Mesangial cell (primary cell): ENCODE measurements around the gene HEATR1. TPM values are rescaled to one million over a fixed set of nuclear protein-coding genes. Genes with fewer than 3 reads are reported as not detected.

Experiments used
- total RNA-seq: library from RNA; depleted of rRNA; stranded (reverse); fragments of >200 nt; gene quantifications from 2 replicates; pipeline ENCODE4 v1.2.3, GENCODE V29; 2015

Gene HEATR1, protein sequence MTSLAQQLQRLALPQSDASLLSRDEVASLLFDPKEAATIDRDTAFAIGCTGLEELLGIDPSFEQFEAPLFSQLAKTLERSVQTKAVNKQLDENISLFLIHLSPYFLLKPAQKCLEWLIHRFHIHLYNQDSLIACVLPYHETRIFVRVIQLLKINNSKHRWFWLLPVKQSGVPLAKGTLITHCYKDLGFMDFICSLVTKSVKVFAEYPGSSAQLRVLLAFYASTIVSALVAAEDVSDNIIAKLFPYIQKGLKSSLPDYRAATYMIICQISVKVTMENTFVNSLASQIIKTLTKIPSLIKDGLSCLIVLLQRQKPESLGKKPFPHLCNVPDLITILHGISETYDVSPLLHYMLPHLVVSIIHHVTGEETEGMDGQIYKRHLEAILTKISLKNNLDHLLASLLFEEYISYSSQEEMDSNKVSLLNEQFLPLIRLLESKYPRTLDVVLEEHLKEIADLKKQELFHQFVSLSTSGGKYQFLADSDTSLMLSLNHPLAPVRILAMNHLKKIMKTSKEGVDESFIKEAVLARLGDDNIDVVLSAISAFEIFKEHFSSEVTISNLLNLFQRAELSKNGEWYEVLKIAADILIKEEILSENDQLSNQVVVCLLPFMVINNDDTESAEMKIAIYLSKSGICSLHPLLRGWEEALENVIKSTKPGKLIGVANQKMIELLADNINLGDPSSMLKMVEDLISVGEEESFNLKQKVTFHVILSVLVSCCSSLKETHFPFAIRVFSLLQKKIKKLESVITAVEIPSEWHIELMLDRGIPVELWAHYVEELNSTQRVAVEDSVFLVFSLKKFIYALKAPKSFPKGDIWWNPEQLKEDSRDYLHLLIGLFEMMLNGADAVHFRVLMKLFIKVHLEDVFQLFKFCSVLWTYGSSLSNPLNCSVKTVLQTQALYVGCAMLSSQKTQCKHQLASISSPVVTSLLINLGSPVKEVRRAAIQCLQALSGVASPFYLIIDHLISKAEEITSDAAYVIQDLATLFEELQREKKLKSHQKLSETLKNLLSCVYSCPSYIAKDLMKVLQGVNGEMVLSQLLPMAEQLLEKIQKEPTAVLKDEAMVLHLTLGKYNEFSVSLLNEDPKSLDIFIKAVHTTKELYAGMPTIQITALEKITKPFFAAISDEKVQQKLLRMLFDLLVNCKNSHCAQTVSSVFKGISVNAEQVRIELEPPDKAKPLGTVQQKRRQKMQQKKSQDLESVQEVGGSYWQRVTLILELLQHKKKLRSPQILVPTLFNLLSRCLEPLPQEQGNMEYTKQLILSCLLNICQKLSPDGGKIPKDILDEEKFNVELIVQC (N-terminal part only)
- 15.2 and 24.1 TPM in 2 replicates for total RNA-seq

DNA sequence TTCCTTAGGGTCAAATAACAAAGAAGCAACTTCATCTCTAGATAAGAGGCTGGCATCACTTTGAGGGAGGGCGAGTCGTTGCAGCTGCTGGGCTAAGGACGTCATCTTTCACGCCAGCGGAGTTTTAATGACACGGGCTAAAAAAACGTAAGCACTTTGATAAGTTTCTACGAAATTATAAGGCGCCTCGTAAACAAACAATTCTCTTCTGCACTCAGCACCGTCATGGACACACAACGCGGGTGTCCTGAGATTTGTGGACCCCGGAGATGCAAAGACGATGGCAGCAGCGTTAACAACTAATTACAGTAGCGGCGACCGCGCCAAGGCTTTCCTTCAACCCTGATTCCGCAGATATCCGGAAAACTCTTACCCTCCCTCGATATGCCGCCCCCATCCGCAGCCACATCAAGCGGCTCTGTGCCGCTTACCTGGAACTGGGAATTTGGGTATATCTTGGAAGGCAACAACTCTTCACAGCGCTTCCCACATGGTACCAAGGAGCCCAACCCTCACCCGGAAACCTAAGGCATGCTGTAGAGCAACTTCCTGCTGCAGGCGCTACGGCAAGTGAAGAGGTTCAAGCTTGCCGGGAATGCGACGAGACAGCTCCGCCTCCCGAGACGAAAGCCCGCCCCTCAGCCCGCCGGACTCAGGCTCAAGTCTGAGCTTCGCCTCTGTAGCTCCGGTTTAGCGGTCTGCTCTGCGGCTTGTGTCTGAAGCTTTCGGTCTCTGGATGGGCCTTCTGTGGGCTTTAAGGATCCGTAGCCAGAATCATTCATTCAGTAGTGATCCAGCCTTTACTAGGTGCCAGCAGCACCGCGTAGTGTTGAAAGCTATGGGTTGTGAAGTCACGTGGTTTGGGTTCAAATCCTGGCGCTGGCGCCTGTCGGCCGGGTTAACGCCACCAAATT is at the start of gene HEATR1:
TSS of gene HEATR1 (minus strand) at position 526 of the 914 bp plus-strand sequence. CDS start at position 105, 421 bp downstream.

DNA sequence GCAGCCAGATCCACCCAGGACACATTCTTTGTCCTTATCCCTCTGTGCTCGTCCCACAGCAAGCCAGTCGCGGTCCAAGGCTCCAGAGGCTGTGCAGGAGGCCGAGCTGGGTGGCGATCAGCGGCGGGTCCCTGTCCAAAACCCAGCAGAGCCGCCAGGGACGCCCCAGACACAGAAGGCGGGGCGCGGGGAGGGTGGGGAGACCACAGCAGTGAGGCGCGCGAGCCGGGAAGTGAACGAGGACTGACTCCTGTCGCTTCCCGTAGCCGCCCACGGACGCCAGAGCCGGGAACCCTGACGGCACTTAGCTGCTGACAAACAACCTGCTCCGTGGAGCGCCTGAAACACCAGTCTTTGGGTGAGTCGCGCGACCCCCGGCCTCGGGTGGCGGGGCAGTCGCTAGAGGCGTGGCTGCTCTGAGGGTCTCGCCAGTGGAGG is 80.6 kb downstream of the HEATR1 start, which contains the start of gene LGALS8:
TSS of gene LGALS8 (plus strand) at position 279 of the 438 bp plus-strand sequence. CDS start 2,089 bp downstream, outside the sequence.

Other genes starting within 250 kb of the HEATR1 start
- gene EDARADD, start 210.2 kb downstream of the HEATR1 start, total RNA-seq = 1.5 and 2.4 TPM in 2 replicates
- 23.5 and 36.9 TPM in 2 replicates for gene LGALS8, start 80.5 kb downstream of the HEATR1 start, total RNA-seq
- under 0.01 TPM in 2 replicates for gene ACTN2, start 82.0 kb upstream of the HEATR1 start, total RNA-seq
- gene MTR, start 190.8 kb upstream of the HEATR1 start, total RNA-seq = 12.7 and 14.3 TPM in 2 replicates